ENCODE data around the gene SERPINA5. TPM values are rescaled to one million over a fixed set of nuclear protein-coding genes. Genes with fewer than 3 reads are reported as not detected.

The SERPINA5 gene
- total and polyA plus RNA-seq, 2 of the 13 experiments (the other 11 are each of a cell fraction or from before 2014, with no cell fraction given), result 449 to 498 TPM

- TF ChIP-seq, protein P1, sequence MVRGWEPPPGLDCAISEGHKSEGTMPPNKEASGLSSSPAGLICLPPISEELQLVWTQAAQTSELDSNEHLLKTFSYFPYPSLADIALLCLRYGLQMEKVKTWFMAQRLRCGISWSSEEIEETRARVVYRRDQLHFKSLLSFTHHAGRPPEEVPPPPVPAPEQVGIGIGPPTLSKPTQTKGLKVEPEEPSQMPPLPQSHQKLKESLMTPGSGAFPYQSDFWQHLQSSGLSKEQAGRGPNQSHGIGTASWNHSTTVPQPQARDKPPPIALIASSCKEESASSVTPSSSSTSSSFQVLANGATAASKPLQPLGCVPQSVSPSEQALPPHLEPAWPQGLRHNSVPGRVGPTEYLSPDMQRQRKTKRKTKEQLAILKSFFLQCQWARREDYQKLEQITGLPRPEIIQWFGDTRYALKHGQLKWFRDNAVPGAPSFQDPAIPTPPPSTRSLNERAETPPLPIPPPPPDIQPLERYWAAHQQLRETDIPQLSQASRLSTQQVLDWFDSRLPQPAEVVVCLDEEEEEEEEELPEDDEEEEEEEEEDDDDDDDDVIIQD (CRISPR knock-in tag; IDR thresholded peaks at IDR 0.05; ENCODE audit: low read depth), result peak; percentile 91
- TF ChIP-seq ZBTB34 (CRISPR knock-in tag; IDR thresholded peaks at IDR 0.05) (peak; percentile 95), ATM (IDR thresholded peaks at IDR 0.05; ENCODE audit: borderline replicate concordance) (no peak), NONO (IDR thresholded peaks at IDR 0.05) (no peak), NONO (CRISPR knock-in tag; conservative IDR thresholded peaks at IDR 0.05) (peak; percentile 97), KAT8 (CRISPR knock-in tag; IDR thresholded peaks at IDR 0.05) (peak; percentile 83), TEAD2 (CRISPR knock-in tag; IDR thresholded peaks at IDR 0.05) (0 out of 2 replicates have a peak, but pooled peaks have one; percentile 32), ZNF75D (CRISPR knock-in tag; IDR thresholded peaks at IDR 0.05; ENCODE audit: borderline replicate concordance) (no peak), ZNF781 (CRISPR knock-in tag; IDR thresholded peaks at IDR 0.05; ENCODE audit: borderline replicate concordance, not compliant biosample characterization) (peak; percentile 92), BRD4 (CRISPR knock-in tag; IDR thresholded peaks at IDR 0.05) (peak; percentile 78), TGIF2 (CRISPR knock-in tag; IDR thresholded peaks at IDR 0.05) (peak; percentile 97), ZNF616 (CRISPR knock-in tag; IDR thresholded peaks at IDR 0.05; ENCODE audit: low read depth) (no peak), SNAPC2 (CRISPR knock-in tag; IDR thresholded peaks at IDR 0.05) (peak; percentile 93; the same call in 1 of the 2 replicates), FOSL1 (CRISPR knock-in tag; IDR thresholded peaks at IDR 0.05; ENCODE audit: borderline replicate concordance) (peak; percentile 84; the same call in 1 of the 2 replicates), MLLT10 (CRISPR knock-in tag; IDR thresholded peaks at IDR 0.05) (no peak), IKZF5 (CRISPR knock-in tag; IDR thresholded peaks at IDR 0.05) (peak; percentile 99), RBAK (CRISPR knock-in tag; IDR thresholded peaks at IDR 0.05) (0 out of 2 replicates have a peak, but pooled peaks have one; percentile 61)
- TF ChIP-seq, protein P2, sequence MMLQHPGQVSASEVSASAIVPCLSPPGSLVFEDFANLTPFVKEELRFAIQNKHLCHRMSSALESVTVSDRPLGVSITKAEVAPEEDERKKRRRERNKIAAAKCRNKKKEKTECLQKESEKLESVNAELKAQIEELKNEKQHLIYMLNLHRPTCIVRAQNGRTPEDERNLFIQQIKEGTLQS (CRISPR knock-in tag; IDR thresholded peaks at IDR 0.05), result peak; percentile 99
- TF ChIP-seq, protein P3, sequence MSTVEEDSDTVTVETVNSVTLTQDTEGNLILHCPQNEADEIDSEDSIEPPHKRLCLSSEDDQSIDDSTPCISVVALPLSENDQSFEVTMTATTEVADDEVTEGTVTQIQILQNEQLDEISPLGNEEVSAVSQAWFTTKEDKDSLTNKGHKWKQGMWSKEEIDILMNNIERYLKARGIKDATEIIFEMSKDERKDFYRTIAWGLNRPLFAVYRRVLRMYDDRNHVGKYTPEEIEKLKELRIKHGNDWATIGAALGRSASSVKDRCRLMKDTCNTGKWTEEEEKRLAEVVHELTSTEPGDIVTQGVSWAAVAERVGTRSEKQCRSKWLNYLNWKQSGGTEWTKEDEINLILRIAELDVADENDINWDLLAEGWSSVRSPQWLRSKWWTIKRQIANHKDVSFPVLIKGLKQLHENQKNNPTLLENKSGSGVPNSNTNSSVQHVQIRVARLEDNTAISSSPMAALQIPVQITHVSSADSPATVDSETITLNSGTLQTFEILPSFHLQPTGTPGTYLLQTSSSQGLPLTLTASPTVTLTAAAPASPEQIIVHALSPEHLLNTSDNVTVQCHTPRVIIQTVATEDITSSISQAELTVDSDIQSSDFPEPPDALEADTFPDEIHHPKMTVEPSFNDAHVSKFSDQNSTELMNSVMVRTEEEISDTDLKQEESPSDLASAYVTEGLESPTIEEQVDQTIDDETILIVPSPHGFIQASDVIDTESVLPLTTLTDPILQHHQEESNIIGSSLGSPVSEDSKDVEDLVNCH (CRISPR knock-in tag; IDR thresholded peaks at IDR 0.05), result no peak
- TF ChIP-seq, protein P4, sequence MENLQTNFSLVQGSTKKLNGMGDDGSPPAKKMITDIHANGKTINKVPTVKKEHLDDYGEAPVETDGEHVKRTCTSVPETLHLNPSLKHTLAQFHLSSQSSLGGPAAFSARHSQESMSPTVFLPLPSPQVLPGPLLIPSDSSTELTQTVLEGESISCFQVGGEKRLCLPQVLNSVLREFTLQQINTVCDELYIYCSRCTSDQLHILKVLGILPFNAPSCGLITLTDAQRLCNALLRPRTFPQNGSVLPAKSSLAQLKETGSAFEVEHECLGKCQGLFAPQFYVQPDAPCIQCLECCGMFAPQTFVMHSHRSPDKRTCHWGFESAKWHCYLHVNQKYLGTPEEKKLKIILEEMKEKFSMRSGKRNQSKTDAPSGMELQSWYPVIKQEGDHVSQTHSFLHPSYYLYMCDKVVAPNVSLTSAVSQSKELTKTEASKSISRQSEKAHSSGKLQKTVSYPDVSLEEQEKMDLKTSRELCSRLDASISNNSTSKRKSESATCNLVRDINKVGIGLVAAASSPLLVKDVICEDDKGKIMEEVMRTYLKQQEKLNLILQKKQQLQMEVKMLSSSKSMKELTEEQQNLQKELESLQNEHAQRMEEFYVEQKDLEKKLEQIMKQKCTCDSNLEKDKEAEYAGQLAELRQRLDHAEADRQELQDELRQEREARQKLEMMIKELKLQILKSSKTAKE (CRISPR knock-in tag; IDR thresholded peaks at IDR 0.05; ENCODE audit: borderline replicate concordance), result peak; percentile 100
Measured at GRCh38 chr14:94593749-94594431, 12.7 kb downstream of the SERPINA5 start (continued).
